HG03378 (cell line): Measurements from ENCODE around the gene ZNF667.
A peak's percentile ranks its signal among the peaks of the same experiment; 100 is the strongest.

ENCODE experiments used
- ATAC-seq: cut with Tn5 transposase; IDR thresholded peaks from one replicate; pipeline ENCODE4 v1.9.1; 2021; ENCODE audit warnings: mild to moderate bottlenecking, moderate library complexity; ENCODE audit not compliant: unreplicated experiment

Gene ZNF667

GRCh38 chr19:56476651-56477428 is at the start of gene ZNF667:
TSS of gene ZNF667 (minus strand) at chr19:56477345. CDS start at chr19:56462370, 14,975 bp downstream.
- no peak for ATAC-seq

DNA sequence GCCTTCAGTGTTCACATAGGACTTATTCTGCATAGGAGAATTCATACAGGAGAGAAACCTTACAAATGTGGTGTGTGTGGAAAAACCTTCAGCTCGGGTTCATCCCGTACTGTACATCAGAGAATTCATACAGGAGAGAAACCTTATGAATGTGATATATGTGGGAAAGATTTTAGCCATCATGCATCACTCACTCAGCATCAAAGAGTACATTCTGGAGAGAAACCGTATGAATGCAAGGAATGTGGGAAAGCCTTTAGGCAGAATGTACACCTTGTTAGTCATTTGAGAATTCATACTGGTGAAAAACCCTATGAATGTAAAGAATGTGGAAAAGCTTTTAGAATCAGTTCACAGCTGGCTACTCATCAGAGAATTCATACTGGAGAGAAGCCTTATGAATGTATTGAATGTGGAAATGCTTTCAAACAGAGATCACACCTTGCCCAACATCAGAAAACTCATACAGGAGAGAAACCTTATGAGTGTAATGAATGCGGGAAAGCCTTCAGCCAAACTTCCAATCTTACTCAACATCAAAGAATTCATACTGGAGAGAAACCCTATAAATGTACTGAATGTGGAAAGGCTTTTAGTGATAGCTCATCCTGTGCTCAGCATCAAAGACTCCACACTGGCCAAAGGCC is 48.2 kb upstream of the ZNF667 start:
- ATAC-seq = no peak

GRCh38 chr19:56508290-56508778 is 31.2 kb upstream of the ZNF667 start:
- ATAC-seq = no peak

DNA sequence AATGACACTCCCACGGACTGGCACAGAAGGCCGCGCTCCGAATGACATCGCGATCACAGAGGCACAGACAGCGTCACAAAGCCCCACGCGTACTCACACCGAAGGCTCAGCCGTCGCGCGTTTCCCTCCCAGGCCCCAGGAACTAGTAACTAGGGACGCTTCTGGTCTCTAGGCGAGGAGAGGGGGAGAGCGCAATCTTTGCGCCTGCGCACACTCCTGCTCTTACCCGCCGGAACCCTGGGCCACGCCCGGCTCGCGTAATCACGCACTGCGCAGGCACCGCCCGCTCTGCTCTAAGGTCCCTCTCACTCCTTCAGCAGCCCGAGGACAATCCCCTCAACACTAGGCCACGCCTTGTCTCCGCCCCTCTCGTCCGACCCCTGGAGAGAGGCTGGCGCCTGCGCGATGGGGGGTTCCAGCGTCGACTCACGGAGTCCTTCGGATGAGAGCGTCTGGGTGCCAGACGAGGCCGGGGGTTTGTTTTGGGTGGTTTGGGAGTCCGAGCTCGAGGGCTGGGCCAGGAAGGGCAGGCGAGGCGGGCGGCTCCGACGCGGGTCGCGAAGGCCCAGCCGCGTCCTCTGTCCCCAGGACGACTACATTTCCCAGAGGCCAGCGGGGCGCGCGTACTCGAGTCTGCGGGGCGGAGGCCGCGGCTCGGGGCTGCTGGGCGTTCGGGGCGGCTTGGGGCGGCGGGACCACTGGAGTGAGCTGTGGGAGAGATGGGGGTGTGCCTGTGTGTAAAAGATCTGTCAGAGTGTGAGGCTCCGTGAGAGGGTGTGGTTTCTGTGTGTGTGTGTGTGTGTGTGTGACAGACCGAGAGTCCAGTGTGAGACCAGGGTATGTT is 30.5 kb upstream of the ZNF667 start, which contains the start of gene ZNF471:
ZNF471 (plus strand) TSS at position 410 of the 844 bp plus-strand sequence. CDS start 3,717 bp downstream, outside the sequence.
- ATAC-seq = peak; percentile 70

- ATAC-seq = no peak
Observed at GRCh38 chr19:56504581-56504980, 27.4 kb upstream of the ZNF667 start.

- no peak for ATAC-seq
Observed at GRCh38 chr19:56491399-56491798, 14.3 kb upstream of the ZNF667 start.

DNA sequence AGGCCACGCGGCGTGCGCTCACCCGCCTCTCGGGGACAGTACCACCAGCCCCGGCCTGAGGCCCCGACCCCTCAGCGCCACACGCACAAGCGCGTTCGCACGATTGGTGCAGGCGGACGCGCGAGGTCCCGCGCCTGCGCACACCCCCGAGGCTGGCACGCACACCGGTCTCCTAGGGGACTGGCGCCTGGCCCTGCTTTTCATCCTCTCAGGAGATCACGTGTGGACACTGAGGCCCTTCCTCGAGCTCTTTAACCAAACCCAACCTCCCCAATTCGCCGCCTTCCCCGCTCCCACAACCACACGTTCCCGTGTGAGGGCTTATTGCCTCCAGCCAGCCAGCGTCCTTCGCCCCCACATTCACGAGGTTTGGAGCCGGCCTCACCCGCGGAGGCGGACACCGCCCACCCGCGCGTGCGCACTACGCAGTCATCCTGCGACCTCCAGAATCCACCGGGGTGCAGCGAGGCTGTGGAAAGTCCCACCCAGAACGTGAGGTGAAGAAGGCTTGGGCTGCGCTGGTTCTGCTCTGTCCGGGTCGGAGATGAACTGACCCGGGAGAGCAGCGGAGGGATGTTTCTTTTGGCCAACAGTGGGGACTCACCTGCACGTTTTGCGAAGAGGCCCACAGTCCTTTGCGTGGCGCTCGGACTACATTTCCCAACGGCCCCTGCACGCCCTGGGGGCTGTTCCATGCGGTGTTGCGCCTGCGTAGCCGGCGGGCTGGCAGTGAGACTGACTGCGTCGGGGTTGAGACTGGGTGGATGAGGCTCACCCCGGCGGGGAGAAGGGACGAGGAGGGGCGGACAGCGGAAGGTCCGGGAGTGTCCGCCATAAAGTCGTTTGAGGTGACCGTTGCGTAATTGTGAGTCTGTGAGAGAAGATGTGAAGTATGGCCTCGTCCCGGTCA is 539 bp upstream of the ZNF667 start:
- ATAC-seq = no peak

DNA sequence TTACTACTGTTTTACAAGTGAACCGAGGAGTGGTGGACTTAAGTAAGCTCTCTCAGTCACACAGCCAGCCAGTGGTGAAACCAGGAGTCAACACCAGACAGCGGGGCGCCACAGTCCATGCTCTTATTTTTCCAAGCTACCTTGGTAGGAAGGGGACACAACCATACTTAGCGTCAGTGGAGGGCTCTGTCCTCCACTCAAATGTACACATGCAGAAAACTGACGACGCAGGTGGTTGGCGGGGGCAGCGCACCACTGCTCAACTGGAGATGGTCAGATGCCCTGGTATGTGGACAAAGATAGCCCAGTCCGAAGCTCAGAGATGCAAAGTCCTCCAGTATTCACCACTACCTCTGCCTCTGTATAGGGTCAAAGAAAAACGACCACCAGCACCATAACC is 1.1 kb downstream of the ZNF667 start:
- ATAC-seq = no peak

- no peak for ATAC-seq
Observed at GRCh38 chr19:56474308-56474707, 2.8 kb downstream of the ZNF667 start.

- no peak for ATAC-seq
Observed at GRCh38 chr19:56441206-56441792, 35.8 kb downstream of the ZNF667 start.

GRCh38 chr19:56423985-56424353 is 53.2 kb downstream of the ZNF667 start:
- ATAC-seq = no peak

DNA sequence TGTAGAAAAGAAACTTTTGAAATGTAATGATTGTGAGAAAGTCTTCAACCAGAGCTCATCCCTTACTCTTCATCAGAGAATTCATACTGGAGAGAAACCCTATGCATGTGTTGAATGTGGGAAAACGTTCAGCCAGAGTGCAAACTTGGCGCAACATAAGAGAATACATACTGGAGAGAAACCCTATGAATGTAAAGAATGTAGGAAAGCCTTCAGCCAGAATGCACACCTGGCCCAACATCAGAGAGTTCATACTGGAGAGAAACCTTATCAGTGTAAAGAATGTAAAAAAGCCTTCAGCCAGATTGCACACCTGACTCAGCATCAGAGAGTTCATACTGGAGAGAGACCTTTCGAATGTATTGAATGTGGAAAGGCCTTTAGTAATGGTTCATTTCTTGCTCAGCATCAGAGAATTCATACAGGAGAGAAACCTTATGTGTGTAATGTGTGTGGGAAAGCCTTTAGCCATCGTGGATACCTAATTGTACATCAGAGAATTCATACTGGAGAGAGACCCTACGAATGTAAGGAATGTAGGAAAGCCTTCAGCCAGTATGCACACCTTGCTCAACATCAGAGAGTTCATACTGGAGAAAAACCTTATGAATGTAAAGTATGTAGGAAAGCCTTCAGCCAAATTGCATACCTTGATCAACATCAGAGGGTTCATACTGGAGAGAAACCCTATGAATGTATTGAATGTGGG is 53.7 kb downstream of the ZNF667 start:
- no peak for ATAC-seq

GRCh38 chr19:56405062-56405461 is 72.1 kb downstream of the ZNF667 start:
- ATAC-seq = no peak

- no peak for ATAC-seq
Observed at GRCh38 chr19:56404705-56405056, 72.5 kb downstream of the ZNF667 start.

DNA sequence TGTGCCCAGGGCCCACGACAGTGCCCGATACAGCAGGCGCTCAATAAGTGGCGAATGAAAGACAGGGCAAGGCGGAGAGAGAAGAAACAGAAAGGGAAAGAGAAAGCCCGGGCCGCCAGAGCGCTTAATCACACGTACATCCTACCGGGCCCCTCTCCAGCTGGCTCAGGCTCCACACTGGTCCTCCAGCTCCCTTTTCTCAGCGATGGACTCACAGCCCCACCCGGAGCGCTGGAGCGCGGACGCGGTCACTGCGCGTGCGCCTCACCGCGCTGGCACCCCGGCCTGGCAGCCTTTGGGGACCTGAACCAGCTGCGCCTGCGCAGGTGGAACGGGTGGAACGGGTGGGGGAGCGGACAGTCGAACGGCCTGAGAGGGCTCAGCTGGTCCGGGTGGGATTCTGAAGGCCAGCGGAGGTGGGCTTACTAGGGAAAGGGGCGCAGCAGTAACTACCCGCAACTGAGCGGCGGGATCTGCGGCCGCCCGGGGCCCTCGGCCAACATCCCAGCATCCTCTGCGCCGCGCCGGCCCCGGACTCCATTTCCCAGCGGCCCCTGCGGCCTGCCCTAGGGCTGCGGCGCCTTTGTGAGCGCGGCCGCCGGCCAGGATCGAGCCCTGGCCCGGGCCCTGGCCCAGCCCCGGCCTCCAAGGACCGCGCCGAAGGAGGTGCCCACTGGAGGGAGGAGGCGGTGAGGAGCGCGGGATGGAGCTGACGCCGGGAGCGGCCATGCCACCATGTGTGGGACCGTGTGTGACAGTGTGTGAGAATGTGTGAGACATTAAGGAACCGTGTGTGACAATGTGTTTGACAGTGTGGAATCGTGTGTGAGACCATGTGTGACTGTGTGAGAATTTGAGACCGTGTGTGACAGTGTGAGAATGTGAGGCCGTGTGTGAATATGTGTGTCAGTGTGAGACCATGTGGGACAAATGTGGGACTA is 73.1 kb downstream of the ZNF667 start, which contains the start of gene ZNF583:
ZNF583 (plus strand) TSS at position 569 of the 941 bp plus-strand sequence. CDS start 2,783 bp downstream, outside the sequence.
- ATAC-seq = peak; percentile 67

DNA sequence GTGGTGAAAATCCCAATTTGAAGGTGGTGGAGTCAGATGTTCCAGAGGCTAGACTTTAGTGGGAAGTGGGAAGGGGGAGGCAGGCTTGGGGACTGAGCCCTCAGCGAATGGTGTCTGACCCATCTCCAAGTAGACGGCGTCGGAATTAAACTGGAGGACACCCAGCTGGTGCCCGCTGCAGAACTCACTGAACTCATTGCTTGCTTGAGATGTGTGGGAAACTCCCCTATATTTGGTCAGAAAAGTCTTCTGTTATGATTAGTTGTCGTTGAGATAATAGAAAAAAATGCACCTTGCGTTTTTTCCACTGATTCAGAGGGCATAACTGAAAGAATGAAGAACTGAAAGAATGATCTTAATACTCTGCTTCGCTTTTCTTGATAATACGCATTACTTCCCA is 73.9 kb downstream of the ZNF667 start:
- ATAC-seq = peak; percentile 28

- no peak for ATAC-seq
Observed at GRCh38 chr19:56400485-56400884, 76.7 kb downstream of the ZNF667 start.

- no peak for ATAC-seq
Observed at GRCh38 chr19:56398809-56399208, 78.3 kb downstream of the ZNF667 start.
